ENCODE data around the gene TRIP4.

Gene TRIP4

DNA sequence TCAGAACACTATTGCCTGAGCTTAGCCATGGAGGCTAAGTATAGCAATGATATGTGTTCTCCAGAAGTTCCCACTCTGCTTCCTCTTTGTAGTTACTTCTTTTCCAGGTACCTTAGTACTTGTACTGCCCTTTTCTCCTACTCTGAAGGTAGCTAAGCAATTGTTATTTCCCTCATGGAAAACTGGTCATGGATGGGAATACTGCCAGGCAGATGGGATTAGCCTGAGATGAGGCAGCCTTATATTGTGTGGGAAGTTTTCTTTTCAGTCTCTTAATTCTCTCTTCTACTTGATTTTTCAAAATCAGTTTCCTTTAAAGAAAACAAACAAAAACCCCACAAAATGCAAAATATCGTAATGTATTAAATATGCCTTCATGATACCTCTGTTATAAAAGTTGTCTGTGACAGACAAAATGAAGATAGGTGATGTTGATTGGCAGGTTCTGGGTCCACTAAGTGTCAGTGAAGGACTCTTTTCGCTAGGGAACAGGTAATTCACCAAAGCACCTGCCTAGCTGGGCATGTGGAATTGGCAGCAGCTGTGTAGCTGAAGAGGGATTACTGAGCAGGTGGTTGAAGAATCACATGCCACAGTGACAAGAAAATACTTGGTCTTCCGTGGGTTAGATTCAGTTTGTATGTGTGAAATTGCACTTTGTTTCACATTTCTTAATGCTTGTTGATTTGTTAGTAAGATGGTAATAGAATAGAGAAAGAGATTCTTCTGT, 76.8 kb downstream of the TRIP4 start:
- H3K4me3 ChIP-seq (ENCODE audit: low read length): no peak overlapping the region
- TF ChIP-seq, protein P1, sequence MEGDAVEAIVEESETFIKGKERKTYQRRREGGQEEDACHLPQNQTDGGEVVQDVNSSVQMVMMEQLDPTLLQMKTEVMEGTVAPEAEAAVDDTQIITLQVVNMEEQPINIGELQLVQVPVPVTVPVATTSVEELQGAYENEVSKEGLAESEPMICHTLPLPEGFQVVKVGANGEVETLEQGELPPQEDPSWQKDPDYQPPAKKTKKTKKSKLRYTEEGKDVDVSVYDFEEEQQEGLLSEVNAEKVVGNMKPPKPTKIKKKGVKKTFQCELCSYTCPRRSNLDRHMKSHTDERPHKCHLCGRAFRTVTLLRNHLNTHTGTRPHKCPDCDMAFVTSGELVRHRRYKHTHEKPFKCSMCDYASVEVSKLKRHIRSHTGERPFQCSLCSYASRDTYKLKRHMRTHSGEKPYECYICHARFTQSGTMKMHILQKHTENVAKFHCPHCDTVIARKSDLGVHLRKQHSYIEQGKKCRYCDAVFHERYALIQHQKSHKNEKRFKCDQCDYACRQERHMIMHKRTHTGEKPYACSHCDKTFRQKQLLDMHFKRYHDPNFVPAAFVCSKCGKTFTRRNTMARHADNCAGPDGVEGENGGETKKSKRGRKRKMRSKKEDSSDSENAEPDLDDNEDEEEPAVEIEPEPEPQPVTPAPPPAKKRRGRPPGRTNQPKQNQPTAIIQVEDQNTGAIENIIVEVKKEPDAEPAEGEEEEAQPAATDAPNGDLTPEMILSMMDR (IDR thresholded peaks at IDR 0.05; ENCODE audit: insufficient read depth, low read depth, low read length, missing control alignments): no peak
- DNase-seq (ENCODE audit: low read depth): no peak

DNA sequence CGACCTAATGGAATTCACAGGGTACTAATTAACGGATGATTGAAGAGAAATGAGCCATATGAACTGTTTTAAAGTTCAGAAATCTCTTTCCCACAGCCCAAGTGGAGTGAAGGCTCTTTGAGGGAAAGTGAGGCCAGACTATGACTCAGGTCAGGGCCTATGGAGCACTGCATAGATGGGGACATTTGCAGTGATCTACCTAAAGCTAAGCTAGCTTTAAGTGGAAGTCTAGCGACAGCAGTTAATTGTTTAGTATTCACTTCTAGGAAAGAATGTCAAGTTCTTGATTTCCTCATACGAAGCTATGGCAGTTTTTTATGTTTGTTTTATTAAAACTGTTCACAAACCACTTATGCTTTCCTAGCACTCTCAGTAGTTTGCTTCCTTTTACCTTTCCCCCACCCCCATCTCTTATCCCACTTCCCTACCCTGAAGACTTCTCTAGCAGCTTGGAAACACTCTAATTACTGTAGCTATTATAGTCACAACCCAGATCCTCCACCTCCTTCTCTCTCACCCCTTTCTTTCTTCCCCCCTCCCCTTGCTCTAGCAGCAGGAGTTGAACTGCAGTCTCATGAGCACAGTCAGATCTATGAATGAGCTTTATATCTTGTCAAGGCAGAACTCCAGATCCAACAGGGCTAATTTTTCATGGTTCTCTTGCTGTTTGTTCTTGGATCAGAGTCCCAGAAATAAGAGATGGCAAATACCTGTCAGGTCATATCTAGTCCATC, 78.9 kb downstream of the TRIP4 start:
- DNase-seq (ENCODE audit: low read depth): no peak
- TF ChIP-seq, protein P1 (IDR thresholded peaks at IDR 0.05; ENCODE audit: insufficient read depth, low read depth, low read length, missing control alignments): no peak
- H3K4me3 ChIP-seq (ENCODE audit: low read length): no peak overlapping the region

DNA sequence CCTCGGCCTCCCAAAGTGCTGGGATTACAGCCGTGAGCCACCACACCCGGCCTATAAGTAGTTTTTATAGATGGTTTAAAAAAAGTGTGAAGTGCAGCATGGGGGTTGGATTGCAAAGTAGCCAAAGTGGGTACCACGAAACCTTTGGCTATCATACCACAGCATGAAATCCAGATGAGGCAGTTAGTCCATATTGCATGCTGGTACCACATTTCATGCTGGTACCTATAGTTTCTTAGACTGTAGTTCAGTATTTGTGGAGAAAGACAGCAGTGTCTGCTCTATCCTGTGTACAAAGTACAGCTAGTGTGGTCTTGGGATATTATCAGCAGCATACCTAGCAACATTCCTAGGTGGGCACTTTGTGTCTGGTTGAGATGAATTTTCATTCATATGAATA, 84.5 kb downstream of the TRIP4 start:
- TF ChIP-seq, protein P1 (IDR thresholded peaks at IDR 0.05; ENCODE audit: insufficient read depth, low read depth, low read length, missing control alignments): no peak
- DNase-seq (ENCODE audit: low read depth): no peak
- no peak overlapping the region for H3K4me3 ChIP-seq (ENCODE audit: low read length)

DNA sequence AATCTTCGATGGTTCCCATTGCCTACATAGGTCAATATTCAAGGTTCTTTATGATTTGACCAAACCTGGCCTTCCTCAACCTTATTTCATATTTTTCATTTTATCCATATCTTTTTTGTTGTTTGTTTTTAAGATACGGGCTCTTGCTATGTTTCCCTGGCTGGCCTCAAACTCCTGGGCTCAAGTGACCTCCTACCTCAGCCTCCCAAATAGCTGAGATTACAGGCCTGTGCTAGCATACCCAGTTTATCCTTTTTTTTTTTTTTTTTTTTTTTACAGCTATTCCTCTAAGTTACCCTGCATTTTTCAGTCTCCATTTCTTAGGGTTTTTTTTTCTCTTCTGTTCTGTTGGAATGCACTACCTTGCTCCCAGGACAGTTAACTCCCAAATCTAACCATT, 87.2 kb downstream of the TRIP4 start:
- no peak for DNase-seq (ENCODE audit: low read depth)
- TF ChIP-seq, protein P1 (IDR thresholded peaks at IDR 0.05; ENCODE audit: insufficient read depth, low read depth, low read length, missing control alignments): no peak
- no peak overlapping the region for H3K4me3 ChIP-seq (ENCODE audit: low read length)

DNA sequence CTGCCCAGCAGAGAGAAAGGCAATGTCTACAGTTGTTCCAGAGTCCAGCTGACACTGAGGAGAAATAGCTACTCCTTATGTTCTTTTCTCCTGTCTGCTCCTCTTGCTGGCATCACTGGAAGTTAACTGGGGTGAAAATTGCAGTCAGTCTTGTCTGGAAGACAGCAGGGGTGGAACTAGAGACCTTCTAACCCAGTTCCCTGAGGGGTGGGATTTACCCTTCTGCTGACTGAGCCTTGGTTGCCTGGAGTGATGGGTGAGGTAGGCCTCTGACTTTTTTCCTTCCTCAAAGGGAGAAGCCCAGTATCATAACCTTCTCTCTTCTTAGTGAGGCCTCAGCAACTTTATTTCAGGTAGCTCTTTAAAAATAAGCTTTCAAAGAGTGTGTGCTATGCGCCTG, 88.9 kb downstream of the TRIP4 start:
- no peak for DNase-seq (ENCODE audit: low read depth)
- TF ChIP-seq, protein P1 (IDR thresholded peaks at IDR 0.05; ENCODE audit: insufficient read depth, low read depth, low read length, missing control alignments): no peak
- H3K4me3 ChIP-seq (ENCODE audit: low read length): no peak overlapping the region

DNA sequence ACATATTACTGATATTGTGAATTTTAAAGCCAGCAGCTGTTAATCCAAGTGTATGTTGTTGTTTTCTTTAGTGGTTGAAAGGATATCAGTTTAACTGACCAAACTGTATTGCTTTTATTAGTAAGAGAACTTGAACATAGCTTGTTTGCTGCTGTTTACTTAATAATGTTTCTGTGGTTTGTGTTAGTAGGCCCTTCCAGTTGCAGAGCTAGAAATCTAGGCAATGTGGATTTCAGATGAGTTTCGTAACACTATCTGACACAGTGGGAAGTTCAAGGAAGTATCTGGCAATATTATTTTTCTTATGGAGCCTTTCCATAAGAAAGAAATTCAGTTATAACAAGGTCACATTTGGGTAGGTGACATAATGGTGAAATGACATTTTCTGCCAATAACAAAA, 91.2 kb downstream of the TRIP4 start:
- DNase-seq (ENCODE audit: low read depth): no peak
- TF ChIP-seq, protein P1 (IDR thresholded peaks at IDR 0.05; ENCODE audit: insufficient read depth, low read depth, low read length, missing control alignments): no peak
- H3K4me3 ChIP-seq (ENCODE audit: low read length): no peak overlapping the region

Measured in epithelial cell of esophagus (primary cell).